ENCODE measurements around the gene IFNW1. TPM values are rescaled to one million over a fixed set of nuclear protein-coding genes. Genes with fewer than 3 reads are reported as not detected.

Gene IFNW1
- total and polyA plus RNA-seq, 11 donors = not detected

DNA sequence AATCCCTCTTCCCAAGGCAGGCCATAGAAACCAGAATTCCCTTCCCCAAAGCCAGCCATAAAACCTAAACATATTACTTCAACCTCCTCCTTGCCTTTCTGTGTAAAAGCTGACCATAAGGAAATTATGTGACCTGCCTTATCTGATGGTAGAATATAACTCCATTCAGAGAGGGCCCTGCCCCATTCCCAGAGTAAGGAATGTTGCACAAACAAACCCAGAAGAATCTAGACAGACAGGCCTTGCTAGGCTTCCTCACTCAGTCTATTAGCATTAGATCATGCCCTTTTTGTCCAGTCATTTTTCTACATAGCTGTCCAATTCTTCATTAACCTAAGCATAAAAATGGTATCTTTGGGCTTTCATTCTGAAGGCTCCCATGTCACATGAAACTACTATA, 46.1 kb downstream of the IFNW1 start:
- no peak for TF ChIP-seq POLR2A (IDR thresholded peaks at IDR 0.05)
- TF ChIP-seq, protein P1, sequence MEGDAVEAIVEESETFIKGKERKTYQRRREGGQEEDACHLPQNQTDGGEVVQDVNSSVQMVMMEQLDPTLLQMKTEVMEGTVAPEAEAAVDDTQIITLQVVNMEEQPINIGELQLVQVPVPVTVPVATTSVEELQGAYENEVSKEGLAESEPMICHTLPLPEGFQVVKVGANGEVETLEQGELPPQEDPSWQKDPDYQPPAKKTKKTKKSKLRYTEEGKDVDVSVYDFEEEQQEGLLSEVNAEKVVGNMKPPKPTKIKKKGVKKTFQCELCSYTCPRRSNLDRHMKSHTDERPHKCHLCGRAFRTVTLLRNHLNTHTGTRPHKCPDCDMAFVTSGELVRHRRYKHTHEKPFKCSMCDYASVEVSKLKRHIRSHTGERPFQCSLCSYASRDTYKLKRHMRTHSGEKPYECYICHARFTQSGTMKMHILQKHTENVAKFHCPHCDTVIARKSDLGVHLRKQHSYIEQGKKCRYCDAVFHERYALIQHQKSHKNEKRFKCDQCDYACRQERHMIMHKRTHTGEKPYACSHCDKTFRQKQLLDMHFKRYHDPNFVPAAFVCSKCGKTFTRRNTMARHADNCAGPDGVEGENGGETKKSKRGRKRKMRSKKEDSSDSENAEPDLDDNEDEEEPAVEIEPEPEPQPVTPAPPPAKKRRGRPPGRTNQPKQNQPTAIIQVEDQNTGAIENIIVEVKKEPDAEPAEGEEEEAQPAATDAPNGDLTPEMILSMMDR (IDR thresholded peaks at IDR 0.05) = no peak
- DNase-seq = no peak
- peaks cover 0 to 31% (median 15%) of the 10 kb centered on the region in 12 donors for H3K4me1 ChIP-seq
- no peak for ATAC-seq
- intact Hi-C loops (cut with DNase I) = no loop called here
- H3K27ac ChIP-seq = peak overlapping the region in 6 of 12 donors; percentile 5 to 83 (median 56)
- no peaks in the 10 kb centered on the region for H3K36me3 ChIP-seq
- H3K9me3 ChIP-seq = no peaks in the 10 kb centered on the region
- H3K4me3 ChIP-seq = no peak overlapping the region
- H3K27me3 ChIP-seq = no peaks in the 10 kb centered on the region

Other genes with a start within 250 kb of the IFNW1 start
- gene HACD4, start 110.2 kb downstream of the IFNW1 start, total RNA-seq = 1 to 10 TPM in 2 of 9 donors, under 1 TPM in 7; 0.33 to 2.8 (median 0.69) TPM
- gene HACD4, start 110.2 kb downstream of the IFNW1 start, polyA plus RNA-seq = under 1 TPM; 0.23 to 0.37 TPM
- not detected for gene IFNB1, start 63.9 kb downstream of the IFNW1 start, total RNA-seq
- not detected for gene IFNB1, start 63.9 kb downstream of the IFNW1 start, polyA plus RNA-seq
- gene IFNA21, start 24.8 kb upstream of the IFNW1 start, total RNA-seq = not detected
- not detected for gene IFNA21, start 24.8 kb upstream of the IFNW1 start, polyA plus RNA-seq
- gene IFNA4, start 45.8 kb upstream of the IFNW1 start, total RNA-seq = not detected
- gene IFNA4, start 45.8 kb upstream of the IFNW1 start, polyA plus RNA-seq = not detected
- gene IFNA7, start 60.4 kb upstream of the IFNW1 start, total RNA-seq = not detected
- not detected for gene IFNA7, start 60.4 kb upstream of the IFNW1 start, polyA plus RNA-seq
- not detected for gene IFNA10, start 65.3 kb upstream of the IFNW1 start, total RNA-seq
- gene IFNA10, start 65.3 kb upstream of the IFNW1 start, polyA plus RNA-seq = not detected
- gene IFNA16, start 75.5 kb upstream of the IFNW1 start, total RNA-seq = not detected
- not detected for gene IFNA16, start 75.5 kb upstream of the IFNW1 start, polyA plus RNA-seq
- not detected for gene IFNA17, start 86.4 kb upstream of the IFNW1 start, total RNA-seq
- not detected for gene IFNA17, start 86.4 kb upstream of the IFNW1 start, polyA plus RNA-seq
- not detected for gene IFNA14, start 98.2 kb upstream of the IFNW1 start, total RNA-seq
- gene IFNA14, start 98.2 kb upstream of the IFNW1 start, polyA plus RNA-seq = not detected
- not detected for gene IFNA5, start 163.5 kb upstream of the IFNW1 start, total RNA-seq
- not detected for gene IFNA5, start 163.5 kb upstream of the IFNW1 start, polyA plus RNA-seq
- gene KLHL9, start 193.6 kb upstream of the IFNW1 start, total RNA-seq = 10 to 100 TPM; 10.7 to 15.1 (median 11.8) TPM
- 10 to 100 TPM in 1 of 2 donors, 1 to 10 TPM in 1; 4.4 to 12.6 TPM for gene KLHL9, start 193.6 kb upstream of the IFNW1 start, polyA plus RNA-seq
- gene IFNA6, start 209.1 kb upstream of the IFNW1 start, total RNA-seq = not detected
- gene IFNA6, start 209.1 kb upstream of the IFNW1 start, polyA plus RNA-seq = not detected
- gene IFNA13, start 226.2 kb upstream of the IFNW1 start, total RNA-seq = not detected
- gene IFNA13, start 226.2 kb upstream of the IFNW1 start, polyA plus RNA-seq = not detected
- gene IFNA2, start 243.6 kb upstream of the IFNW1 start, total RNA-seq = not detected
- gene IFNA2, start 243.6 kb upstream of the IFNW1 start, polyA plus RNA-seq = not detected